Ovary (tissue), 3 donors: ENCODE measurements around the gene GNA14.

ENCODE experiments used
- POLR2A ChIP-seq: fragments of 450-650 bp; IDR thresholded peaks from one replicate; pipeline ENCODE4 v1.6.1; 2017; ENCODE audit warnings: antibody characterized with exemption, mild to moderate bottlenecking, moderate library complexity
- TF ChIP-seq, protein P1 (sequence below), 3 donors: fragments of 450-650 bp in 2 of 3; fragments of 200-600 bp in 1 of 3; IDR thresholded peaks; one replicate each; pipeline versions ENCODE4 v1.5.1 to v1.8.0; 2016 to 2022; ENCODE audit warnings: antibody characterized with exemption in 3 of 3, mild to moderate bottlenecking in 1 of 3
- donor health status: DM: no; HTN: no; CAD: no.

DNA sequence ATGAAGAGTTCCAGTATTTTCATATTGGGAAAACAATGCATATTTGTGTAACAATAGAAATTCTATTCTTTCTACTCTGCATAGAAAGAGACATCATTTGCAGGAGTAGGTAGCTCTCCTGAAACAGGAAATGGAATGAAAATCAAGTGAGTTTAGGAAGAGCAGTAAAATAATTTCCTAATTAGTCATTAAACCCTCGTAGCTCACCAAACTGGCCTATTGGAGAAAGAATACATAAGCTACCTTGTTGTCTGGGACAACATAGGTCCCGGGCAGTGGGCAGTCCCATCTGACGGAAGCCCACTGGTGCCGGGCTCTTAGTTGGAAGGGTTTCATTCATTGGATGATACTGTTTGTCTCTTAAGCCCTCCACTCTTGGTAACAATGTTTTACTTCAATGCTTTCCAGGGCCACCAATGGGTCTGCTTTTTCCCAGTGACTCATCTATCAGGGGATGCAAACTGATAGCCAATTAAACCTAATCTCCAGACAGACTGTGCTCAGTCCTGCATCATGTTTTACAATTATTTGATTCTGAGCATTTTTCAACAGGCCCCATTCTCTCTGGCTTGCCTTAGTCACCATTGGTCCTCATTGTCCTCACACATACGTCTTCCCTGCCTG is 46.5 kb downstream of the GNA14 start:
- TF ChIP-seq, protein P1, sequence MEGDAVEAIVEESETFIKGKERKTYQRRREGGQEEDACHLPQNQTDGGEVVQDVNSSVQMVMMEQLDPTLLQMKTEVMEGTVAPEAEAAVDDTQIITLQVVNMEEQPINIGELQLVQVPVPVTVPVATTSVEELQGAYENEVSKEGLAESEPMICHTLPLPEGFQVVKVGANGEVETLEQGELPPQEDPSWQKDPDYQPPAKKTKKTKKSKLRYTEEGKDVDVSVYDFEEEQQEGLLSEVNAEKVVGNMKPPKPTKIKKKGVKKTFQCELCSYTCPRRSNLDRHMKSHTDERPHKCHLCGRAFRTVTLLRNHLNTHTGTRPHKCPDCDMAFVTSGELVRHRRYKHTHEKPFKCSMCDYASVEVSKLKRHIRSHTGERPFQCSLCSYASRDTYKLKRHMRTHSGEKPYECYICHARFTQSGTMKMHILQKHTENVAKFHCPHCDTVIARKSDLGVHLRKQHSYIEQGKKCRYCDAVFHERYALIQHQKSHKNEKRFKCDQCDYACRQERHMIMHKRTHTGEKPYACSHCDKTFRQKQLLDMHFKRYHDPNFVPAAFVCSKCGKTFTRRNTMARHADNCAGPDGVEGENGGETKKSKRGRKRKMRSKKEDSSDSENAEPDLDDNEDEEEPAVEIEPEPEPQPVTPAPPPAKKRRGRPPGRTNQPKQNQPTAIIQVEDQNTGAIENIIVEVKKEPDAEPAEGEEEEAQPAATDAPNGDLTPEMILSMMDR (IDR thresholded peaks at IDR 0.05) = no peak
- TF ChIP-seq POLR2A = no peak
